Vagina (tissue), 2 donors: ENCODE measurements around the gene TMEFF1.

Source experiments
- CTCF ChIP-seq, 3 experiments: fragments of 450-650 bp in 2 of 3; fragments of 200-600 bp in 1 of 3; sonication (generic) in 1 of 3; IDR thresholded peaks; one replicate each; pipeline ENCODE4 v1.5.1; 2017 to 2019; ENCODE audit warnings: antibody characterized with exemption in 3 of 3, mild to moderate bottlenecking in 2 of 3, moderate library complexity in 2 of 3
- POLR2A ChIP-seq, 2 donors: fragments of 450-650 bp; IDR thresholded peaks; one replicate each; pipeline ENCODE4 v1.6.1; 2017; ENCODE audit warnings: antibody characterized with exemption in 2 of 2, mild to moderate bottlenecking in 2 of 2, moderate library complexity in 2 of 2
- POLR2AphosphoS5 ChIP-seq, 2 donors: sonication (generic); formaldehyde crosslinking; IDR thresholded peaks; one replicate each; pipeline ENCODE4 v1.9.0; 2017; ENCODE audit warnings: antibody characterized with exemption in 2 of 2, mild to moderate bottlenecking in 2 of 2, low read depth in 1 of 2; ENCODE audit not compliant: insufficient read depth in 1 of 2

- TF ChIP-seq POLR2A (IDR thresholded peaks at IDR 0.05) (no peak), CTCF (IDR thresholded peaks at IDR 0.05) (no peak), POLR2AphosphoS5 (IDR thresholded peaks at IDR 0.05; ENCODE audit: insufficient read depth in 1 of 2, low read depth in 1 of 2) (no peak)
These were observed 6.9 kb downstream of the TMEFF1 start for GRCh38 chr9:100479820-100480219.
